Mucosa of descending colon (tissue), 3 donors: ENCODE results near the gene STUB1. TPM values are rescaled to one million over a fixed set of nuclear protein-coding genes. Genes with fewer than 3 reads are reported as not detected.
A peak's percentile ranks its signal among the peaks of the same experiment; 100 is the strongest.
"Not testable (repeated sequence)": the region's sequence is repeated elsewhere in the genome, so short reads cannot be mapped to it uniquely, and the experiment has no call there.

Experiments
- ATAC-seq: fragments of 200-7000 bp; cut with Tn5 transposase; one replicate; pipeline ENCODE4 v1.9.1; 2020; ENCODE audit warnings: mild to moderate bottlenecking, moderate library complexity
- DNase-seq, 3 donors: peaks; one replicate each; pipeline ENCODE4 v3.0.0-alpha.2; 2020
- H3K36me3 ChIP-seq: fragments of 200-600 bp; one replicate; pipeline ENCODE4 v1.8.0; 2021; ENCODE audit warnings: low read depth, mild to moderate bottlenecking
- H3K4me1 ChIP-seq: fragments of 200-600 bp; one replicate; pipeline ENCODE4 v1.8.0; 2021; ENCODE audit warnings: low read depth, mild to moderate bottlenecking
- H3K4me3 ChIP-seq: fragments of 200-600 bp; one replicate; pipeline ENCODE4 v1.8.0; 2021; ENCODE audit warnings: mild to moderate bottlenecking
- H3K9me3 ChIP-seq: fragments of 200-600 bp; one replicate; pipeline ENCODE4 v1.8.0; 2021; ENCODE audit warnings: mild to moderate bottlenecking
- CTCF ChIP-seq: fragments of 200-600 bp; IDR thresholded peaks from one replicate; pipeline ENCODE4 v1.8.0; 2022; ENCODE audit warnings: antibody characterized with exemption, mild to moderate bottlenecking
- intact Hi-C, 2 donors: fragments of 100-400 bp; cut with DNase I in 1 of 2; cut with micrococcal nuclease in 1 of 2; formaldehyde crosslinking; loops; one replicate each; pipeline versions ENCODE4 v1.11.0 to v1.11.1; 2022; cut with DNase I, micrococcal nuclease
- total RNA-seq, 3 donors: library from RNA; stranded (reverse); fragmentation: NEBNext Ultra II Directional in 2 of 3; extraction: Animal tissue kit (Norgen Biotek cat#: 25700) in 2 of 3; gene quantifications; one replicate each; pipeline versions ENCODE4 v1.2.1 to v1.2.4, GENCODE V29; 2021 to 2023
- donor health status: DM: no; HTN: no; CAD: no; lungs with moderate emphysema.
- donor health status: DM: no; HTN: no; CAD: no.
- donor health status: DM: no; HTN: yes; CAD: no.

The STUB1 gene
- total RNA-seq, 3 donors from 2014 or later, result 77.8 to 119 (median 108) TPM

GRCh38 chr16:711084-711483, 30.9 kb downstream of the STUB1 start:
- intact Hi-C loops, result loop anchor here in 1 of 2 donors (10.0 kb wide), 1 partner anchor 344 kb away; no protein-coding TSS in a partner anchor

GRCh38 chr16:711548-712320, 31.5 kb downstream of the STUB1 start:
- Histone ChIP-seq H3K9me3 (no peaks in the 10 kb centered on the region), H3K4me1 (peaks cover 16% of the 10 kb centered on the region), H3K36me3 (no peaks in the 10 kb centered on the region), H3K4me3 (no peak overlapping the region)
- intact Hi-C loops, result loop anchor here in 1 of 2 donors (10.0 kb wide), 1 partner anchor 343 kb away; no protein-coding TSS in a partner anchor
- TF ChIP-seq CTCF, result peak; percentile 88
- DNase-seq (peak; percentile 82 to 88 (median 82)), ATAC-seq (peak; percentile 69)

More at GRCh38 chr16:711084-711483, 30.9 kb downstream of the STUB1 start:
- no peak for DNase-seq
- no peak overlapping the region for H3K4me3 ChIP-seq
- no peaks in the 10 kb centered on the region for H3K36me3 ChIP-seq
- no peaks in the 10 kb centered on the region for H3K9me3 ChIP-seq
- H3K4me1 ChIP-seq, result peaks cover 10% of the 10 kb centered on the region
- TF ChIP-seq CTCF, result no peak
- ATAC-seq, result no peak

- H3K9me3 ChIP-seq, ATAC-seq, H3K36me3 ChIP-seq, H3K4me3 ChIP-seq: not testable (repeated sequence)
- DNase-seq, result peak in 2 of 3 donors; percentile 54 to 66
- peaks cover 18% of the 10 kb centered on the region for H3K4me1 ChIP-seq
- intact Hi-C loops, result loop anchor here in 1 of 2 donors (10.0 kb wide), 1 partner anchor 342 kb away; no protein-coding TSS in a partner anchor
Observed at GRCh38 chr16:712740-713250, 32.6 kb downstream of the STUB1 start.

GRCh38 chr16:714079-714478, 33.9 kb downstream of the STUB1 start:
- no peak for TF ChIP-seq CTCF
- no peak for ATAC-seq
- intact Hi-C loops, result loop anchor here in 1 of 2 donors (10.0 kb wide), 1 partner anchor 341 kb away; no protein-coding TSS in a partner anchor
- no peaks in the 10 kb centered on the region for H3K9me3 ChIP-seq
- no peaks in the 10 kb centered on the region for H3K36me3 ChIP-seq
- H3K4me3 ChIP-seq, result no peak overlapping the region
- no peak for DNase-seq
- H3K4me1 ChIP-seq, result peaks cover 31% of the 10 kb centered on the region

GRCh38 chr16:714558-715476, 34.6 kb downstream of the STUB1 start, which contains the start of gene METRN:
Gene METRN, plus strand, starts transcription at chr16:715118. Its CDS starts 172 bp downstream, at chr16:715290.
- H3K36me3 ChIP-seq, result no peaks in the 10 kb centered on the region
- intact Hi-C loops, result loop anchor here in 1 of 2 donors (10.0 kb wide), 1 partner anchor 340 kb away; no protein-coding TSS in a partner anchor
- DNase-seq, result peak; percentile 92 to 96 (median 95)
- ATAC-seq, result peak; percentile 83
- no peak for TF ChIP-seq CTCF
- H3K4me1 ChIP-seq, result peaks cover 37% of the 10 kb centered on the region
- peak within 1 kb of the TSS; percentile 17 for H3K4me3 ChIP-seq
- no peaks in the 10 kb centered on the region for H3K9me3 ChIP-seq
